GM19395 (cell line): ENCODE data around the gene KIF6.
"Not testable (repeated sequence)": the region's sequence is repeated elsewhere in the genome, so short reads cannot be mapped to it uniquely, and the experiment has no call there.

ENCODE experiments used
- ATAC-seq: cut with Tn5 transposase; IDR thresholded peaks from one replicate; pipeline ENCODE4 v1.9.1; 2021; ENCODE audit warnings: mild to moderate bottlenecking, moderate library complexity; ENCODE audit not compliant: unreplicated experiment

KIF6 gene

DNA sequence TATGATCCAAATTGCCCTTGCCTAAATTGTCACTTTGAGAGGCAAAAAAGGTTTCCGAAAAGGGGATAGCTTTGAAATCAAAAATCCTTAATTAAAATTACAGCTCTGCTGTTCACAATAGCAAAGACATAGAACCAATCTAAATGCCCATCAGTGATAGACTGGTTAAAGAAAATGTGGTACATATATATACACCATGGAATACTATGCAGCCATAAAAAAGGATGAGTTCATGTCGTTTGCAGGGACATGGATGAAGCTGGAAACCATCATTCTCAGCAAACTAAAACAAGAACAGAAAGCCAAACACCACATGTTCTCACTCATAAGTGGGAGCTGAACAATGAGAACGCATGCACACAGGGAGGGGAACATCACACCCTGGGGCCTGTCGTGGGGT, 1.9 kb downstream of the KIF6 start:
- ATAC-seq: not testable (repeated sequence)

DNA sequence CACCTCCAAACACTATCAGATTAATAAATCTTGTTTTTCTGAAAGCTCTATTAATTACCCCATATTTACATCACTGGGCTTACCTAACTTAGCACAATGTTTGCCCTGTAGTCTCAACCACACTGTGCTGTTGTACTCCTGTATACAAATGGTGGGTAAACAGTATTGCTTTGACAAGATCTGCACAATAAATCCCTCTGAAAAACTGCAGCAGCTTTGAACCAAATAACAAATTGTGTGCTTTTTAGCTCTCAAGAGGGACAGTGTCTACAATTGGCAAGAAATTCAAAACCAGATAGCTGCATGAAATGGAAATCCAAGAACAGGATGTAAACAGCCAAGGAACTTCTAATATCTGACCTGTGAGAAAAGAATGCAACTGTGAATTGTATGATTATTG, 10.4 kb downstream of the KIF6 start:
- no peak for ATAC-seq

DNA sequence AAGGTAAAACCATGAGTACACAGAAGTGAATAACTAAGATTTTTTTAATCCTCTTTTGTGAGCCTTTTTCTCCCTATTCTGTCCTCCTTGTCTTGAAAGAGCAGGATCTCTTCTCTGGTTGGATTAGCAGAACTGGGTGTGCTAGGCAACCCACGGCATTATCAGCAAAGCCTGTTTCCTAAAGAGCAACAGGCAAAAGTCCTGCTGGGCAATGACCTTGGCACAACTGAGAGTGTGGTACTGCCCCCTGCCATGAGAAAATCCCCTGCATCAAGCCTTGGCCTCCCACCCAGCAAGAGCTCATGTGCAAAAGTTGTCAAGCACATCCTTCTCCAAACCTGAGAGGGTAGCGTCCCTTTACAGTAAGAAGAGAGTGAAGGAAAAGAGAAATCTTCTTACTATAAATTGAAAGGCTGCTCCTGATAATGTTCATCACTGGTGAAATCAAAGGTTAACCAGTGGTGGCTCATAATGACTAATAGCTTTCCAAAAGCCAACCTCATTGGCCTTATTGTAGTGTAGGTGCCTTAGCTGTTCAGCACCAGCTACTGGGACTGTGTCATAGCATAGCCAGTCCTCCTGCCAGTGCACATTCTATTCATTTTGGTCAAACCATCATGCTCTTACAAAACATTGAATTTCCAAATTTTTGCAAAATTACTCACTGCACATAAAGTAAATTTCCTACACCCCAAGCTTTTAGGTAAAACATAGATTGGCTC, 17.1 kb downstream of the KIF6 start:
- no peak for ATAC-seq

DNA sequence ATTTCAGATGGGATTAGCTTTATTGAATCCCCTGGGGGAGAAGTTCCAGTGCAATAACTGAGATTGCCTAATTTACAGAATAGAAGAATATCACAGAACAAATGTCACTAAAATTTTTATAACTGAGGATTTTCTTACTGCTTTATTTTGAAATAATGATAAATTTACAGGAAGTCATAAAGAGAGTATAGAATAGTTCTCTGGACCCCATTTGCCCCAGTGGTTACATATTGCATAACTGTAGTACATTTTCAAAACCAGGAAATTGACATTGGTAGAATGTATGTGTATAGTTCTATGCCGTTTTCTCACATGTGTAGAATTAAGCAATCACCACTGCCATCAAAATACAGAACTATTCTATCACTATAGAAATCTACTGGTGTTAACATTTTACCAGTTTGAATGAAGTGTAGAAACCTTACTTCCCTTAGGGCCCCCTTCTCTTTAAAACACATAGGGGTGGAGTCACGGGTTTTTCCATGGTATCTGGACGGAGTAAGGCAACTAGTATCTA, 18.3 kb downstream of the KIF6 start:
- ATAC-seq: no peak

DNA sequence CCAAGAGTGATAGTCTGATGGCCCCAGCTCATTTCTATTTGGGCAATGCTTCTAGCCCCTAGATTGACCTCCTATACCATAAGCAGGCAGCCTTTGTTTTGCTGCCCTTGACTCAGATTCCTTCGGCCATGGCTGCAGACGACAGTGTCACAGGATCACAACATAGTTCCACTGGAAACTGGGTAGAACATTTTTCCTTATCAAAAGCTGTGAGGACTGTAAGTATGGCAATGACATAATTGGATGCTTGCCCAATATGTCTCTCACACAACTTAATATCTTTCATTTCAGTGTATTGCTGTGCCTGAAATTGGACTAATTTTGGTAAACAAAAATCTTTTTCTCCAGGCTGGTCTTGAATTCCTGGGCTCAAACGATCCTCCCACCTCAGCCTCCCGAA, 22.9 kb downstream of the KIF6 start:
- no peak for ATAC-seq

DNA sequence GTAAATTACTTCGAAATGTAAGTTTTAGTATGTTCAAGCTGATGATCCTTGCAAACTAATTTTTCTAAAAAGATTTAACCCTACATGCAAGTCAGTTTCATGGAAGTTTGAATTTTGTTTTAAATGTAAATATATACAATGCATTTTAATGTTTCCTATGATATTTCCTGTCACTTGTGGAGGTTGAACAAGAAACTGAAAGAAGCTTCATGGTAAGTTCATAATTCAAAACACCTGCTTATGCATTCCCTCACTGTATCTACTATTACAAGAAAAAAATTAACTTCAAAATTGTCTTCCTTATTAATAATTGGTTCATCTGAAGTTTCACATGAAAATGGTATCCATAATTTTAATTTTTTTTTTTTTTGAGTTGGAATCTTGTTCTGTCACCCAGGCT, 24.8 kb downstream of the KIF6 start:
- ATAC-seq: no peak

DNA sequence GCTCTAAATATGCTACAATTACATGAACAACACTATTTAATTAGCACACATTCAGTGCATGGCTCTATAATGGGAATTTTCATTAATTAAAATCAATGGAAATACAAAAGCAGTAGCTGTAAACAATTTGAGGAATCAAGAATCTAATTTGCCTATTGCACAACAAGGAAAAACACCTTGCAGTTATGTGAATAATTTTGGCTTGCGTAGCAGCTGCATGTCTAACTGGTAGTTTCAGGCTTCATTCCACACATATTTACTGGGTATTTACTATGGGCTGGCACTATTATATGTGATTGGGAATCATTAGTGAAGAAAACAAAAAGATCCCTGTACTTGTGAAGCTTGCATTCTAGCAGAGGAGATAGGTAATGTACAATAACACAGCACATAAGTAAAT, 26.4 kb downstream of the KIF6 start:
- no peak for ATAC-seq

DNA sequence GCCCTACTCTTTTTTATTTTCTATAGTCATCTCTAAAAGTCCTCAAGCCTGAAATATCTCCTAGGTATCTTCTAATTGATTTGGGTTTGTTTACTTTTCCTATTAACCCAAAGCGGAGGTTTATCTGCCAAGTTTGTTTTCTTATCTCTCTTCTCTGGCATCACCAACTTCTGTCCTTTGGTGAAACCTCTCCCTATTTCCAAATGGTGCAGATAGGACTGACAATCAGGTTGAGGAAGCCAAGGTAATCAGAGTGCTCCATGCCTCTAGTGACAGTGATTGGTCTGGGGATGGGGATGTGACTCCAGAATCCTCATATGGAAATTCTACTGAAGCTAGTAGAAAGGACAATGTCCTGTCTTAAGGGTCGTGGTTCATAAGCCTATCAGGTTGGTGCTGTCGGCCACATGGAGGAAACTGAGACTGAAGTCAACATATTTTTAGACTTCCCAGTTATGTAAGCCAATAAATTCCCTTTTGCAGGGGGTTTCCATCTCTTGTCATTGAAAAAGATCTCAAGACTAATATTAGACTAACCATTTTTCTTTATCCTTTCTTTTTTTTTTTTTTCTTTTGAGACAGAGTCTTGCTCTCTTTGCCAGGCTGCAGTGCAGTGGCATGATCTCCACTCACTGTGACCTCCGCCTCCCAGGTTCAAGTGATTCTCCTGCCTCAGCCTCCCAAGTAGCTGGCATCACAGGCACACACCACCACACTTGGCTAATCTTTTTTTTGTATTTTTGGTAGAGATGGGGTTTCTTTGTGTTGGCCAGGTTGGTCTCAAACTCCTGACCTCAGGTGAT, 28.0 kb downstream of the KIF6 start:
- ATAC-seq: no peak

DNA sequence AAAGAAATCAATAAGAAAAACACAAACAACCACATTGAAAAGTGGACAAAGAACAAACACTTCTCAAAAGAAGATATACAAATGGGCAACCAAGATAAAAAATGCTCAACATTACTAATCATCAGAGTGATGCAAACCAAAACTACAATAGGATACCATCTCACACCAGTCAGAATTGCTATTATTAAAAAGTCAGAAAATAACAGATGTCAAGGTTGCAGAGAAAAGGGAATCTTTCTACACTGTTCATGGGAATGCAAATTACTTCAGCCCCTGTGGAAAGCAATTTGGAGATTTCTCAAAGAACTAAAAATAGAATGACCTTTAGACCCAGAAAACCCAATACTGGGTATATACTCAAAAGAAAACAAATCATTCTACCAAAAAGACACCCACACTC, 29.8 kb downstream of the KIF6 start:
- ATAC-seq: no peak

DNA sequence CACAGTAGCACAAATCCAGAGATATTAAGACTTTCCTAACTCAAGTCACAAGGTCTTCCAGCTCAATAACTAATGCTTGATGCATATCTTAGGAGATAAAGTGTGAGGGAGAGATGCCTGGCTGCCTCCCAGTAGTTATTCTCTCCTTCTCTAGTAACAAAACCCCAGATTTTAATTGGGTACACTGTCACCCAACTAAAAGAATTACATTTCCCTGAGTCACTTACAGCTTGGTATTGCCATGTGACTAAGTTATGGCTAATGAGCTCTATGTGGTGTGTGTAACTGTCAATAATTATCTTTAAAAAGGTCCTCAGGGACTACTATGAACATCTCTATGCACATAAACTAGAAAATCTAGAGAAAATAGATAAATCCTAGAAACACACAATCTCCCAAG, 32.0 kb downstream of the KIF6 start:
- no peak for ATAC-seq

DNA sequence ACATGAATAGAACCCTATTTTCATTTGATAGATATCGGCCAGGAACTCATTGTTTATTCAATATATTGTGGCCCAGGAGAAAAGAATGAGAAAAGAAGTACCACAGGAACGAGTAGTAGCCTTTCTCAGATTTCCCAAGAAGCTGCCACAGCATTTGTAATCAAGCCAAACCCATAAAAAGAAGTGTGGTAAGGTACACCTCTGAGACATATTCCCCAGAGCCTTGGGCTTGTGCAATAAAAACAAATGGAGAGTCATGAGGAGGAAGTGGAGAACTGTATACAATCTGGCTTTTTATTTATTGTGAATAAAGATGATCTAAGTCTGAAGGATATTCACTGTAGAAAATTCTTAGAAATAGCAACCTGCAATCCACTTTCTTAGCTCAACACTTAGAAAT, 36.7 kb downstream of the KIF6 start:
- ATAC-seq: no peak

DNA sequence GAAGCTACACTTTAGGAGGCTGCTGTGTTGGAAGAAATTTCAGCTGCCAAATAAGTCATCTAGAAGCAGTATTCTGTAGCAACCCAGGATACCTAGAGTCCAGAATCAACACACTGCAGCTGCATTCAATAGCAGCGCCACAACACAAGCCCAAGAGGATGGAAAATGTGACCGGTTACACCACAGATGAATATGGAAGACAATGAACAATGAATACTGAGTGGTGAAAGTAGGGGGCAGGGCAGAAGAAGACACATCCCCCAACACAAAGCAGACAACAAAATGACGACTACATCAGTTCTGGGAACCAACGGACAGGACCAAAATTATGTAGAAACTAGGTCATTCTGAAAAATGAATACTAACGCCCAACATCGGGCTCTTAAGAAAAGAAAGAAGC, 38.2 kb downstream of the KIF6 start:
- ATAC-seq: no peak

DNA sequence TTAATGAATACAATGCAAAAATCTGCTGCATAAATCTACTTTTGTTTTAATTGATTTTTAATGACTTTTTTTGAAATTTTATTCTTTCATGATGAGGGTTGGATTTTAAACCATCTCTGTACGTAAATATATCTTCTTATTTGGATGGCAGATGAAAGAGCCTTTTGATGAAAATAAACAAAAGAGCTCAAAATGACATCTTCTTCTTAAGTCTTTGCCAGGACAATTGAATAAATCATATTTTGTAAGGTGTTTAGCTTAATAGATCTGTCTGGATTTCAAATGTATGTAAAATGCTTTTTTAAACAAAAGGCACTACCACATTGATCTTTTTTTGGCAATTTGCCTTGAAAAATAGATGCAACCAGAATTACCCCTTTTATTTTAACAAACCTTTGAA, 39.3 kb downstream of the KIF6 start:
- no peak for ATAC-seq

DNA sequence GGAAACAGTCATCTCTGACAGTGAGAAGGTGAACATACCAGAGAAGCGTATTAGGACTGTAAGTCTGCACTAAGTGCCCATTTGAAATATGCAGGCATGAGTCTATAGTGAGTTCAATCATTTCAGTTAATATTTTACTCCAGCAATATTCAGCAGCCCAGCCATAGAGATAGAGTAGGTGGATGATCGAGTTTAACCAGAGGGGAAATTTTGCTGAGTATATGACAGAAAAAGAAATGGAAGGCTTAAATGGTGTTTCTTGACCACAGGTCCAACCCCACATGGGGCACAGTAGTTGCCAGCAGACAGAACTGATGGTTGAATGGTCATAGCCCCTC, 39.8 kb downstream of the KIF6 start:
- no peak for ATAC-seq

DNA sequence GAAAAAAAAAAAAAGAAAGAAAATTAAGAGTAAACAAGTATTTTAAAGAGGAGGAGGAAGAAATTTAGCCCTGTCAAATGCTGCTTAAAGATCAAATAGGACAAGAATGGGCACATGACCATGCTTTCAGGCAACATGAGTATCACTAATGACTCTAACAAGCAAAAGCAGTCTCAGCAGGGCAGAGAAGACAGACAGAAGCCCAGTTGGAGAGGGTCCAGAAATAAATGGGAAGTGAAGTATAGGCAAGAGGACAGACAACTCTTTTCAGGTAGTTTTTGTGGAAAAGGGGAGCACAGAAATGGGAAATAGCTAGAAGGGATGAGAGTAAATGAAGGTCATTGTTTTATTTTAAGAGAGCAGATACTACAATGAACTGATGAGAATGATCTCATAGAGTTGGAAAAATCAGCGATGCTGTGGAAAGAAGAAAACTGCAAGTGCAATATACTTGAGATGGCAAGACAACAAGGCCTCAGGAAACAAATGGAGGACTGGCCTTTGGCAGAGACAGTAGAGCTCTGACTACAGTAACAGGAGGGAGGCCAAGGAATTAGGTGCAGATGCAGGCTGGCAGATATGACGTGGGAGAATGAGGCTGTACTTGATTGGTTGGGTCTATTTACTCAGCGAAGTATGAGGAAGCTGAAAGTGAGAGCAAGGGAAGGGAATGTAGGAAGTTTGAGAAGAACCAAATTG, 40.3 kb downstream of the KIF6 start:
- ATAC-seq: no peak

DNA sequence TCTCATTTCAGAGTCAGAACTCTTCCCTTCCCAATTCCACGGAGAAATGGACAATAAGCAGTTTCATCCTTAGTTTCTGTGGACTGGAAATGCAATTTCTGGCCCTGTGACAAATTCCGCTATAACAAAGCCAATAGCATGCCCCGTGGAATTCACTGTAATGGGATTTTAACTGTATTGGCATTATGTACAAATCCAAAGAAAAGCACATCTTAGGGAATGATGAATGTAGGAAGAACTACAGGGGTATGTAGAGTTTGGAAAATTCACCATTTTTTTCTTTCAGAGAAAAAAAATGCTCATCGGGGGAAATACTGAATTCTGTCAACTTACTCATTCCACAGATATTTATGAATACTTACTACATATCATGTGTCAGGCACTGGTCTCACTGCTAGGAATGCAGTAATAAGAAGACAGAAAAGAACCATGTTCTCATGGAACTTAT, 43.5 kb downstream of the KIF6 start:
- no peak for ATAC-seq

DNA sequence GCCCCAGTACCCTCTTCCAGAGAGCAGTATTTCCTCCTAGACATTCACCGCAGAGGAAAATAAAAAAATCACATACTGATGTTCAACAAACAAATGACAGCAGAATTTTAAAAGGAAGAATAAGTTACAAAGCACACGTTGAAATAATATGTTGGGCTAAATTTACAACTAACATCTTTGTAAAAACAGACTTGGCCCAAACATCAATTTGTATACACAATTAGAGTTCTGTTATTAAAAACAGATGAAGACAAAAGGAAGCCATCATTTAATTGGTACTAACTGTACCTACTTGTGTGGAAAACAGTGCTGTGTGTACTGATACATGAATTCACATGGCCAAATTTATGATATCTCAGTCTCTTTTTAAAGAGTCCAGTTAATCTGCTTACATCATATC, 46.3 kb downstream of the KIF6 start:
- no peak for ATAC-seq

DNA sequence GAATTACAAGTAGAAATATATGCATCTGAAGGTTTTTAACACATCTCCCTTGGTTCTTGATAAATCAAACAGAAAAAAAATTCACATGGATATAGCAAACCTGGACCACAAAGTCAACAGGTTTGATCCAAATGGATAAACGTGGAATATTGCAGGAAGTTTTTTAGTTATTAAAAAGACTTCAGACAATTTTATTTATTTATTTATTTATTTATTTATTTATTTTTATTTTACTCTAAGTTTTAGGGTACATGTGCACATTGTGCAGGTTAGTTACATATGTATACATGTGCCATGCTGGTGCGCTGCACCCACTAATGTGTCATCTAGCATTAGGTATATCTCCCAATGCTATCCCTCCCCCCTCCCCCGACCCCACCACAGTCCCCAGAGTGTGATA, 47.9 kb downstream of the KIF6 start:
- ATAC-seq: not testable (repeated sequence)

DNA sequence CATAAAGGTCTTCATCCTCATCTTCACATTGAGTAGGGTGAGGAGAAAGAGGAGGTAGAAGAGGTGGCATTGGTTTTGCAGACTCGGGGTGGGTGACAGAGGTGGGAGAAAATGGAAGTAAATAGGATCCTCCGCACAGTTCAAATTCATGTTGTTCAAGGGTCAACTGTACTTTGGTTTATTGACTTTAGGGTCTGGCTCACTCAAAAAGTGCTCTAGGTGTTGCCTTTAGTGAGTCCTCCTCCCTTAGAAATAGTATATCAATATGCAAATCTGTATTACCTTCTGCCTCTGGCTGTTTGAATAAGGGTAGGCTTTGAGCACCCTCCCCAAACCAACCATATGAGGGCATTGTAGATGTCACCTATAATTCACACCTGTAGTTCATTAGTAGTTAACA, 54.7 kb downstream of the KIF6 start:
- ATAC-seq: no peak

DNA sequence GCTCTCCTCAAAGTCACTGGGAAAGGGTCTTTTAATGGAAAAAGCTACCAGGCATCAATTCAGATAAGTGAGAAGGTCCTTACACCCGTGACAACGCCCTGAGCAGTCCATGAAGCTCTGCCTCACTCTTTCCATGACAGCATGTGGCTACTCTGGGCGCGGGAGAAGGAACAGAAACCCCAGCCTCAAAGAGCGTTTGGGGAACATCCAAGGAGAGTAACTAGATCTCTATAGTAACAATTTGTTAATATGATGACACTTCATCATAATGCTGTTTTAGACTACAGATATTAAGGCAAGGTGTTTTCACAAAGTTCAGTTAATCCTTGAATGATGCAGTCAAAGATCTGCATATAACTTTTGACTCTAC, 55.2 kb downstream of the KIF6 start:
- no peak for ATAC-seq

DNA sequence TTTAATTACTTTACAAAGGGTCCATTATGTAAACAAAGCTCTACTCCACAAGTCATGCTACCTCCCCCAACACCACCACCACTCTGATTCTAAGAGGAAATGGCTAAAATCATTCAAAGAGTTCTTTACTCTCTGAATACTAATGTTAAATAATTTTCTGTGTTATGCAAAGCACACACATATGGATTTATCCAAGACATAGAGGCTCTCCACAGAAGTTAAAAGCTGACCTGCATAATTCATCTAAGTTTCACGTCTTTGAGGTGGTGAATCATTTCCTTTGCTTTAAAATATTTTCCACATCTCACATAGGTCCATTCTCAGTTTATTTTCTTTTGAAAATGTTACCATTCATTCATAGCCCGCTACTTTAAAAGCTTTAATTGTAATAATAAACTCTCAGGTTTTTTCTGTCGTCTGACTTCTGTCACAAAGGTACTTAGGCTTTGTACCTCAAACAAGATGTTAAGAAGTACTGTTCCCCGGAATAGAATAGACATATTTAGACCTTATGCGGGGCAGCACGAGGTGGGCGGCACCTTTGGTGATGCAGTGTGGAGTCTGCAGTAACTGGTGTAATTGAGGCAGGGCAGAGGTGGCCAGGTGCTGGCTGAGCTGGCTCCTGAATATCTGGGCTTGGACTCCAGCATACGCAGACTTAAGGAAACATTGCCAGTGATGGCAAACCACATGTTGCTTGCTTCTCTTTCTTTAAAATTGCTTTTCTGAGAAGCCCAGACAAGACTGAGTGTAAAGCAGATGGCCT, 55.8 kb downstream of the KIF6 start:
- no peak for ATAC-seq
